ENCODE data around the gene TSPAN4. TPM values are rescaled to one million over a fixed set of nuclear protein-coding genes. Genes with fewer than 3 reads are reported as not detected.

The TSPAN4 gene
- total and polyA plus RNA-seq, 9 of the 15 experiments (the other 6 are each of a cell fraction or from before 2014, with no cell fraction given): 0.07 to 31.0 (median 15.7) TPM

DNA sequence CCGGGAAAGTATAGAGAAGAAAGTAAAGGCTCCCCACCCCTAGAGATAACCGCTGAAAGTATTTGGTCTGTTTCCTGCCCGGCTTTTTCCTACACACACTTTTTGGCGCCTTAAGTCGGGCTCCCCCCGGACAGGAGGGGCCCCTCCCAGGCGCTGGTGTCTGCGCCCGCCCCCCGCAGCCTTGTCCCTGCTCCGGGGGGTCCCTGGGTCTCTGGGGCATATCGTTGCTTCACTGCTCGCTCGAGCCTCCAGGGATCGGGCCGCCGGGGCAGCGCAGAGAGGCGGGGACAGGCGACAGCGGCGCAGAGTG lies 15.9 kb upstream of the TSPAN4 start:
- Histone ChIP-seq H3K27ac (ENCODE audit: extremely low read depth, low read depth, low read length) (peak overlapping the region; percentile 85), H2AFZ (ENCODE audit: low read depth, low read length) (peak overlapping the region; percentile 95), H3K27me3 (ENCODE audit: control insufficient read depth in 2 of 2, insufficient read depth in 2 of 2, low read length in 2 of 2) (no peaks in the 10 kb centered on the region), H3K36me3 (ENCODE audit: control insufficient read depth, insufficient read depth, low read length) (peaks cover 35% of the 10 kb centered on the region; the same call in 1 of the 3 replicates), H3K79me2 (ENCODE audit: control insufficient read depth, insufficient read depth, low read length) (peaks cover 5% of the 10 kb centered on the region; the same call in 2 of the 3 replicates), H3K9ac (ENCODE audit: insufficient read depth in 1 of 2, low read depth in 2 of 2, low read length in 2 of 2) (peak overlapping the region; percentile 75 to 94), H3K9me3 (replicated peaks; ENCODE audit: control insufficient read depth, insufficient read depth, low read depth, low read length) (no peaks in the 10 kb centered on the region), H3K4me1 (replicated peaks in 1 of 2; ENCODE audit: control insufficient read depth in 2 of 2, insufficient read depth in 2 of 2, low read length in 2 of 2) (peaks cover 24 to 93% of the 10 kb centered on the region in 2 experiments), H3K9me1 (ENCODE audit: control insufficient read depth, insufficient read depth, low read length) (peaks cover 5% of the 10 kb centered on the region), H4K20me1 (replicated peaks; ENCODE audit: control insufficient read depth, insufficient read depth, low read length) (no peaks in the 10 kb centered on the region), H3K4me3 (peak overlapping the region; percentile 52), H3K4me2 (ENCODE audit: insufficient read depth, low read length) (peak overlapping the region; percentile 80)
- ATAC-seq: peak; percentile 60
- ChIA-PET POLR2A (interaction anchor here (0.6 to 0.9 kb wide), 2 partner anchors 14 to 738 kb away, joined by 3 read pairs; no protein-coding TSS in a partner anchor), CTCF (ENCODE audit: low intra/inter-chr PET ratio) (no interaction called here)
- no peak for FAIRE-seq
- WGBS (ENCODE audit: insufficient coverage, low coverage, missing lambda C conversion rate): 1% methylated on average over 19 of the region's 22 CpGs
- TF ChIP-seq YY1 (IDR thresholded peaks at IDR 0.05; ENCODE audit: borderline replicate concordance in 1 of 3, control insufficient read depth in 1 of 3, extremely low read depth in 1 of 3, insufficient read depth in 3 of 3, insufficient read length in 1 of 3, insufficient replicate concordance in 2 of 3, low read depth in 1 of 3, low read length in 2 of 3) (no peak), DPF2 (IDR thresholded peaks at IDR 0.05) (0 out of 2 replicates have a peak, but pooled peaks have one; percentile 2), CEBPG (CRISPR knock-in tag; IDR thresholded peaks at IDR 0.05) (peak; percentile 50; the same call in 1 of the 2 replicates), CEBPG (tag; conservative IDR thresholded peaks at IDR 0.05 in 1 of 2, IDR thresholded peaks at IDR 0.05 in 1 of 2) (peak in 1 of 2 experiments; percentile 45; a peak in 2 of 4 replicates), POLR2H (tag; IDR thresholded peaks at IDR 0.05; ENCODE audit: low read depth) (0 out of 2 replicates have a peak, but pooled peaks have one; percentile 5), KDM2B (CRISPR knock-in tag; IDR thresholded peaks at IDR 0.05) (0 out of 2 replicates have a peak, but pooled peaks have one; percentile 34)
- TF ChIP-seq, protein P1, sequence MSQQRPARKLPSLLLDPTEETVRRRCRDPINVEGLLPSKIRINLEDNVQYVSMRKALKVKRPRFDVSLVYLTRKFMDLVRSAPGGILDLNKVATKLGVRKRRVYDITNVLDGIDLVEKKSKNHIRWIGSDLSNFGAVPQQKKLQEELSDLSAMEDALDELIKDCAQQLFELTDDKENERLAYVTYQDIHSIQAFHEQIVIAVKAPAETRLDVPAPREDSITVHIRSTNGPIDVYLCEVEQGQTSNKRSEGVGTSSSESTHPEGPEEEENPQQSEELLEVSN (IDR thresholded peaks at IDR 0.05; ENCODE audit: borderline replicate concordance in 1 of 2, extremely low read depth in 1 of 2, insufficient read depth in 1 of 2, insufficient read length in 1 of 2, low read depth in 1 of 2, low read length in 1 of 2, poor library complexity in 1 of 2, severe bottlenecking in 1 of 2): no peak
- DNase-seq (ENCODE audit: extremely low read depth in 1 of 4, low spot score in 3 of 4): peak in 2 of 4 experiments; percentile 46 to 57
- intact Hi-C loops (cut with micrococcal nuclease): no loop called here
- no TSS peak for BruUV-seq (replicated peaks)
- in situ Hi-C loops (cut with MboI): no loop called here

Measured in K562 (cell line).